ENCODE results near the gene PLXNA2.
A peak's percentile ranks its signal among the peaks of the same experiment; 100 is the strongest.

PLXNA2 gene

GRCh38 chr1:208006258-208006920 lies 237.8 kb downstream of the PLXNA2 start:
- no peak for DNase-seq (ENCODE audit: extremely low read depth in 1 of 2, low read depth in 1 of 2)

- no peak for DNase-seq (ENCODE audit: extremely low read depth in 1 of 2, low read depth in 1 of 2)
Observed at GRCh38 chr1:208004851-208005250, 239.3 kb downstream of the PLXNA2 start.

GRCh38 chr1:208003241-208003640 lies 240.9 kb downstream of the PLXNA2 start:
- no peak for DNase-seq (ENCODE audit: extremely low read depth in 1 of 2, low read depth in 1 of 2)

- DNase-seq (ENCODE audit: extremely low read depth in 1 of 2, low read depth in 1 of 2) = no peak
Observed at GRCh38 chr1:208002672-208003071, 241.5 kb downstream of the PLXNA2 start.

DNA sequence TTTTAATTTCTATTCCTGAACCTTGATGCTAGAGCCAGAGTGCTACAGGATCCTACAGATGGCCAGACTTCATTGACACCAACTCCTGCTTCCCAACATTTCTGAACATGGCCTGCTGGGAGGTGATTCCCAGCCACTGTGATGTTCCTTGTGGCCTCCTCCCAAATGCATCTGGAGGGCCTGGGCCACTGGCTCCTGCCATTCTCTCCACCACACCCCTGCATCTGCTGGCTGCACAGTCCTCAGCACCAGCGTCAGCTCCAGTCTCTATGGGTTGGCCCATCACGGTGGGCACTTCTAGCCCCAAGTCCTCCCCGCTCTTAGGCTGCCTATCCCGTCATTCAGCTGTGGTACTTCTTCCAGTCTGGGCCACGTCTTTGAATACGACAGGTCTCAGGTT lies 242.1 kb downstream of the PLXNA2 start:
- no peak for DNase-seq (ENCODE audit: extremely low read depth in 1 of 2, low read depth in 1 of 2)

DNA sequence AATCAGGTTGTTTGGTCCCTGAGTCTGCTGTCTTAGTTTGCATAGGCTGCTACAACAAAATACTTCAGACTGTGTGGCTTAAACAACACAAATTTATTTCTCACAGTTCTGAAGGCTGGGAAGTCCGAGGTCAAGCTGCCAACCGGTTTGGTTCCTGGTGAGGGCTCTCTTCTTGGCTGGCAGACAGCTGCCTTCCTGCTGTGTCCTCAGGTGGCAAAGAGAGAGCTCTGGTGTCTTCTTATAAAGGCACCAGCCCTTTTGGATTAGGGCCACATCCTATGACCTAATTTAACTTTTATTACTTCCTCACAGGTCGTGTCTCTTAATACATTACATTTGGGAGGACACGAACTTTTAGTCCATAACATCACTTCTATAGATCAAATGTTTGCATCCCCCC lies 243.7 kb downstream of the PLXNA2 start:
- no peak for DNase-seq (ENCODE audit: extremely low read depth in 1 of 2, low read depth in 1 of 2)

- no peak for DNase-seq (ENCODE audit: extremely low read depth in 1 of 2, low read depth in 1 of 2)
Observed at GRCh38 chr1:207999972-208000371, 244.2 kb downstream of the PLXNA2 start.

DNA sequence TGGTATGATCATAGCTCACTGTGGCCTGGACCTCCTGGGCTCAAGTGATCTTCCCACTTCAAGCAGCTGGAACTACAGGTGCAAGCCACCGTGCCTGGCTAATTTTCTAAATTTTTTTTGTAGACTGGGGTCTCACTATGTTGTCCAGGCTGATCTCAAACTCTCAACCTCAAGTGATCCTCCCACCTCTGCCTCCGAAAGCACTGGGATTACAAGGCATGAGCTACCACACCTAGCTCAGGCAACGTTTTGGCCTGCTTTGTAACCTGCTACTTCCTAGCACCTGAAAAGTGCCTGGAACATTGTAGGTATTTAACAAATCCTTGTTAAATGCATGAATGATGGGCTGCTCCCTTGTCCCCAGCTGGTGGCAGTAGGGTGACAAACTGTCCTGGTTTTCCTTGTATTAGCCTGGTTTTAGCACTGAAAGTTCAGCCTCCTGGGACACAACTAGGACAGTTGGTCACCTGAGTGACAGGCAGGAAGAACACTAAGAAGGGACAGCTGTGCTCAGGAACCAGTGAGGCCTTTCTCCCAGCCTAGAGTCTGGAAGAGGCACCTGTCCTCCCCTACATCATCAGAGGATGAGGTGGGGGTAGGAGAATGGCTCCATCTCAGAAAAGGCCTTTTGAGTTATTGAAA lies 244.8 kb downstream of the PLXNA2 start:
- DNase-seq (ENCODE audit: extremely low read depth in 1 of 2, low read depth in 1 of 2) = no peak

DNA sequence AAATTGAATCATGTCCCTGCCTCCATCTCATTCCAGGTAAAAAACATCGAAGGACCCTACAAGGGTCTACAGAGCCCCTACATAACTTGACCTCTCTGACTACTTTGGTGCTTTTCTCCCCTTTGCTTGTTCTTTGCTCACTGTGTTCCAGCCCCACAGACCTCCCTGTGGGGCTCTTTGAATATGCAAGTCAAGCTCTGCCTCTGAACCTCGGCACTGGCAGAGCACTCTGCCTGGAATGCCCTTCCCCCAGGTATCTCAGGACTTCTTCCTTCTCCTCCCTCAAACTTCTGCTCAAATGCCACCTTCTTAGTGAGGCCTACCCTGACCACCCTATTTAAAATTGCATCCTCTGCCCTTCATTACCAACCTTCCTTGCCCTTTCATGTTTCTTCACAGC lies 245.5 kb downstream of the PLXNA2 start:
- DNase-seq (ENCODE audit: extremely low read depth in 1 of 2, low read depth in 1 of 2) = no peak

DNA sequence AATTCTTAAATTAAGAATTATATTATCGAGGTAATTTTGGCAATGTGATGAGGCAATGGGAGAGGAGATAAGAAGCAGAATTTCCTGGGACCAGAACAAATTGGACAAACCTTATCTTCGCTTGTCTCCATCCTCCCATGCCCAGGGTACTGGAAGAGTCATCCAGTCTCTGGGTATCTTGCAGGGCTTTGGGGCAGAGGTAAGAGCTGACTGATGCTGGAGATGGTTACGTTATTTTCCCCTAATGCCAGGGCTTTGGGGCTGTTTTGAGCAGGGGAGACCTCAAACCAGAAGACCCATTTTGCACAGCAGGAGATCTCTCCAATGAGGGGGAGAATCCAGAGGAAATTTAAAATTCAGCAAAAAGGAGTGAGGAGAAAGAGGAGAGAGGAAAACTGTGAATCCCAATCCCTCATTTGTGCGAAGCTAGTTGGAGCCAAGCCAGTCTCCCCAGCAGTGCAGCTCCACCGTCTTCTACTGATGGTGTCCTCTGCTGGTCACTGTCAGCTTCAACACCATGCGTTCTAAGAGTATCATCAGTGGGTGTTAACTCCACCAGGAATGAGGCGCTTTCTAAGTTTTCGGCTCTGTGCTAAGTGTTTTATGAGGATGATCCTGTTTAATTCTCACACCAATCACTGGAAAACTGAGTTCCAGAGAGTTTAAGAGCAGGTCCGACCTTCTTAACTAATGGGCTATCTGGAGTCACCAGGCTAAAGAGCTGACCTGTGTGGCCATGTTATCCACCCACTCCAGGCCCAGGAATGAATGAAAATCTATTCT lies 246.5 kb downstream of the PLXNA2 start:
- peak in 1 of 2 donors; percentile 24 for DNase-seq (ENCODE audit: extremely low read depth in 1 of 2, low read depth in 1 of 2)

DNA sequence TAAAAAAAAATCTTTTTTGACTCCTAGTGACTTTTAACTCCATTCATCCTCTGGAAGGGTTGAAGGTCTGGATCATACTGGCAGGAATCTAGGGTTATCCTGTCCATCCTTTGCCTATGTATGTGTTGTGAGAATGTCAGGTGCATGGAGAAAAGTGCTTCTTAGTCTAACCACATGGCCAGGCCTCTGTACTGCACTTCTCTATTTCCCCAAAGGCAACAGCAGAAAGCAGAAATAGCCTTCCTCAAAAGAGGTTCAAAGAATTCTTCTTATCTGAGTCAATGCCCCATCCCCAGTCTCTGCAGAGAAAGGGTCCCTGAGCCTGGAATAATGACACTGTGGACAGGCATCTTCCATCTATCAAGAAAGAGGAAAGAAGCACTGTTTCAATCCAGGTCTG lies 247.5 kb downstream of the PLXNA2 start:
- DNase-seq (ENCODE audit: extremely low read depth in 1 of 2, low read depth in 1 of 2) = no peak

GRCh38 chr1:207995576-207995975 lies 248.6 kb downstream of the PLXNA2 start:
- DNase-seq (ENCODE audit: extremely low read depth in 1 of 2, low read depth in 1 of 2) = no peak

- no peak for DNase-seq (ENCODE audit: extremely low read depth in 1 of 2, low read depth in 1 of 2)
Observed at GRCh38 chr1:207993477-207994445, 250.4 kb downstream of the PLXNA2 start.

DNA sequence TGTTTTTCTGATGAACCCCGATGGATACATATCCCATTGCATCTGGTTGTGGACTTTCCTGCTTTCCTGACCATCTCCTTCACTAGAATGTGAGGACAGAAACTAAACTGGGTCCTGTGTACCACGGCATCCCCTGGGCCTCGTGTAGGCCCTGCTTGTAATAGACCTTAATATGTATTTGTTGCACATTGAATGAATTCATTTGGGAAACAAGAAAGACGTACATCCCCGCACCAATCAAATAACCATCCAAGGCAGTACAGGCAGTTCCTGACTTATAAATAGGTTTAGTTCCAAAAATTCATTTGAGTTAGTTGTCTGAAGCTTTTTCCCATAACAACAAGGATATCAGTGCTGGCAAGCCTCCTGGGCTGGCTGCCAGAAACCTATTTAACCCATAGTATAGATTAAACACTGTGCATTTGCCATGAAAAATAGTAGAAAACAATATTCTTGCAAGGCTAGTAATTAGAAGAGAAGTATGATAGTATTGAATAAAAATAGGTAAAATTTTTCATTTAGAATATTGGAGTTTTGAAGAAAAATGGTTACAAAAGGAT lies 251.4 kb downstream of the PLXNA2 start:
- no peak for DNase-seq (ENCODE audit: extremely low read depth in 1 of 2, low read depth in 1 of 2)

- no peak for DNase-seq (ENCODE audit: extremely low read depth in 1 of 2, low read depth in 1 of 2)
Observed at GRCh38 chr1:207991583-207992026, 252.6 kb downstream of the PLXNA2 start.

DNA sequence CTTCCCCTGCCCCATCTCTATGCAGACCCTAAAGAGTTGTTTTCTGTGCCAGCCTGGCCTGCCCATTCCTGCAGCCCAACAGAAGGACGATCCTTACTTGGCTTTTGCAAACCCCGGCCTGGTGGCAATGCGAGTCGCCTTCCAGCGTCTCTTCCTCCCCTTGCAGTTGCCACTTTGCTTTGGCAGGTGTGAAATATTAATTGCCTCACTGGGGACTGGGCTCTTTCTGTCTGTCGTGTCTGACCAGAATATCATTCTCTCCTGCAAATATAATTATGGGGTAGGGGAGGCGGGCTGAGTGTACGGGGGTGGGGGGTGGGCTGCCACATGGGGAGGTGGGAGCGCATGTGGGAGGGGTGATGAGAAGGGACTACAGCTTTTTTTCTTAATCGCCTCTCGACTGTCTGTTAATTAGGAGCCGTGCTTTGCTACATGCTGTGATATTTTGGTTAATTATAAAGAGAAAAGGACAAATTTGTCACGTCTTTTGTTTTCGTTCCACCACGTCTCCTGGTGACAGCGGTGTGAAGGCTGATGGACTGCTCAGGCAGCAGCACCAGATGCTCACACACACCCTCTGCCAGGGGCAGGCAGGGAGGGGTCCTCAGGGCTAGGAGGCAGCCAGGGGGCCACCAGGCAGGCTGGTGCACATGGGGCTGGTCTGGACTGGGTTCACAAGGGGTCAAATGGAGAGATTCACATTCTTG lies 253.2 kb downstream of the PLXNA2 start:
- DNase-seq (ENCODE audit: extremely low read depth in 1 of 2, low read depth in 1 of 2) = no peak

DNA sequence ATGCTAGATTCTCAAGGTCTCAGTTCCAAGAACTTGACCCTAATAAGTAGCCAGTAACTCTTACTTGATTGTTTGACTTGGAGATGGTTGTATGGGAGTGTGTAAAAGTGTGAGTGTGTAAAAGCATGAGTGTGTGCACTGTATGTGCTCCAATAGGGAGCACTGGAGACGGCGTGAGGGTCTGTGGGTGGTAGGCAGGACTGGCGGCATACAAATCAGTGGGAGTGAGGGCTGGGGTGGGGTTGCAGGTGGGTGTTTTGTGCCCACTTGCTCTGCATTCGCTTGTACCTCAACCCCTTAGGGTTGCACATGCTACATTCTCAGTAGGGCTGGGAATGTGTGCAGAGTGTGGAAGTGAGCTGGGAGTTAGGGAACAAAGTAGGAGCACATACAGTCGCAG lies 253.7 kb downstream of the PLXNA2 start:
- DNase-seq (ENCODE audit: extremely low read depth in 1 of 2, low read depth in 1 of 2) = no peak

GRCh38 chr1:207988326-207989165 lies 255.6 kb downstream of the PLXNA2 start:
- DNase-seq (ENCODE audit: extremely low read depth in 1 of 2, low read depth in 1 of 2) = no peak

DNA sequence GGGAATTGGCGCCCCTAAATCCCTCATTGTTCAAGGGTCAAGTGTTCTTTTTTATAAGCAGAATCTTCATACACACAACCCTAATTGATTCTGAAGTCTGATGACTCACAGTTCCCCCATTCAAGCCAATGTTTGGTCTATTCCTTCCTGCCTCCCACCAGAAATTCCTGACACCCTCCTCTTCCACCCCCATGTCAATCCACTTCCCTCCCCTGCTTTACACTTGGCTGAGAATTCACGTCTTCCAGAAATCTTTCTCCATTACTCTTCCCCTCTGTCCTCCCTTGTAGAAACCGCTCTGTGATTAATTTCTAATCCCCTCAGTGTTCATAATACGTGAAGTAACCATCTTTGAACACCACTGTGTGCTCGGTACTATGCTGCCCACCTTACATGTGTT lies 257.0 kb downstream of the PLXNA2 start:
- DNase-seq (ENCODE audit: extremely low read depth in 1 of 2, low read depth in 1 of 2) = no peak
